IMR-90 (cell line): ENCODE measurements around the gene ALDH3A2. TPM values are rescaled to one million over a fixed set of nuclear protein-coding genes. Genes with fewer than 3 reads are reported as not detected.

Experiments
- ATAC-seq: fragments of 200-7000 bp; cut with Tn5 transposase; 2 replicates; pipeline ENCODE4 v1.9.1; 2020; ENCODE audit warnings: low read depth, mild to moderate bottlenecking, moderate library complexity
- BruUV-seq: library from RNA; stranded (reverse); fragments of 400-500 nt; replicated peaks from 2 replicates; lab custom pipeline; 2021; lab: Mats Ljungman, UMichigan
- CTCF ChIA-PET: fragments of 300-600 bp; formaldehyde crosslinking; extraction: SDS; loops from one replicate; lab custom pipeline; 2021; ENCODE audit warnings: antibody characterized with exemption; lab: Yijun Ruan, JAX
- POLR2A ChIA-PET: fragments of 300-600 bp; sonication (Branson Sonifier 250); formaldehyde crosslinking; loops from one replicate; lab custom pipeline; 2022; ENCODE audit warnings: antibody characterized with exemption; ENCODE audit not compliant: unreplicated experiment; lab: Charles Lee
- DNase-seq: peaks from one replicate; pipeline ENCODE4 v3.0.0; 2013
- H2AFZ ChIP-seq: replicated peaks from 2 replicates; pipeline ENCODE3; 2013; ENCODE audit warnings: low read length, mild to moderate bottlenecking; ENCODE audit not compliant: poor library complexity
- H2AK5ac ChIP-seq: 2 replicates; pipeline ENCODE4 v1.6.1; 2013; ENCODE audit warnings: low read depth, low read length, inconsistent platforms
- H2AK9ac ChIP-seq: replicated peaks from 2 replicates; pipeline ENCODE3; 2013; ENCODE audit warnings: mild to moderate bottlenecking, low read depth, low read length, moderate library complexity; ENCODE audit not compliant: poor library complexity
- H2BK120ac ChIP-seq: 2 replicates; pipeline ENCODE4 v1.6.1; 2013; ENCODE audit warnings: low read depth, low read length, inconsistent platforms
- H2BK15ac ChIP-seq: 3 replicates; pipeline ENCODE4 v1.6.1; 2013; ENCODE audit warnings: low read depth, low read length, inconsistent platforms
- H2BK20ac ChIP-seq: 2 replicates; pipeline ENCODE4 v1.6.1; 2013; ENCODE audit warnings: low read depth, mild to moderate bottlenecking, inconsistent platforms, low read length, moderate library complexity
- H2BK5ac ChIP-seq: 2 replicates; pipeline ENCODE4 v1.6.1; 2013; ENCODE audit warnings: mild to moderate bottlenecking, low read depth, low read length, inconsistent platforms; ENCODE audit not compliant: poor library complexity, severe bottlenecking
- H3K14ac ChIP-seq: replicated peaks from 2 replicates; pipeline ENCODE4 v1.6.1; 2013; ENCODE audit warnings: low read depth, low read length, inconsistent platforms
- H3K18ac ChIP-seq: 2 replicates; pipeline ENCODE4 v1.6.1; 2013; ENCODE audit warnings: low read depth, low read length, control low read depth
- H3K23ac ChIP-seq: 2 replicates; pipeline ENCODE4 v1.6.1; 2013; ENCODE audit warnings: low read depth, low read length, inconsistent platforms
- H3K27ac ChIP-seq: 2 replicates; pipeline ENCODE4 v1.5.1; 2013; ENCODE audit warnings: mild to moderate bottlenecking, control low read depth, low read length; ENCODE audit not compliant: insufficient read depth
- H3K27me3 ChIP-seq: 2 replicates; pipeline ENCODE4 v1.6.1; 2013; ENCODE audit warnings: low read length; ENCODE audit not compliant: control insufficient read depth, insufficient read depth
- H3K36me3 ChIP-seq: 2 replicates; pipeline ENCODE4 v1.6.1; 2013; ENCODE audit warnings: low read length, mixed read lengths; ENCODE audit not compliant: control insufficient read depth, insufficient read depth
- H3K4ac ChIP-seq: 2 replicates; pipeline ENCODE4 v1.6.1; 2013; ENCODE audit warnings: low read depth, low read length, inconsistent platforms
- H3K4me1 ChIP-seq: 2 replicates; pipeline ENCODE4 v1.6.1; 2013; ENCODE audit warnings: low read length, mixed read lengths; ENCODE audit not compliant: control insufficient read depth, insufficient read depth
- H3K4me2 ChIP-seq: 2 replicates; pipeline ENCODE4 v1.6.1; 2013; ENCODE audit warnings: low read depth, mild to moderate bottlenecking, control low read depth, low read length, moderate library complexity
- H3K4me3 ChIP-seq: 2 replicates; pipeline ENCODE4 v1.5.1; 2013; ENCODE audit warnings: low read depth, mild to moderate bottlenecking, control low read depth, low read length, moderate library complexity; ENCODE audit not compliant: insufficient read depth
- H3K56ac ChIP-seq: 2 replicates; pipeline ENCODE4 v1.6.1; 2013; ENCODE audit warnings: low read length, inconsistent platforms; ENCODE audit not compliant: insufficient read depth; ENCODE audit errors: extremely low read depth
- H3K79me1 ChIP-seq, 2 experiments: 2 replicates each; pipeline ENCODE4 v1.6.1; 2013; ENCODE audit warnings: low read length in 2 of 2, inconsistent platforms in 1 of 2, low read depth in 1 of 2
- H3K9ac ChIP-seq: 2 replicates; pipeline ENCODE4 v1.6.1; 2013; ENCODE audit warnings: low read depth, low read length, control low read depth
- H3K9me1 ChIP-seq: 2 replicates; pipeline ENCODE4 v1.6.1; 2013; ENCODE audit warnings: low read length, inconsistent platforms; ENCODE audit not compliant: insufficient read depth
- H3K9me3 ChIP-seq: 2 replicates; pipeline ENCODE4 v1.6.1; 2013; ENCODE audit warnings: low read length; ENCODE audit not compliant: control insufficient read depth, insufficient read depth
- H4K20me1 ChIP-seq: 2 replicates; pipeline ENCODE4 v1.6.1; 2013; ENCODE audit warnings: low read length, inconsistent platforms; ENCODE audit not compliant: insufficient read depth
- H4K5ac ChIP-seq: 2 replicates; pipeline ENCODE4 v1.6.1; 2013; ENCODE audit warnings: mild to moderate bottlenecking, low read depth, low read length, control low read depth
- H4K8ac ChIP-seq, 2 experiments: 2 replicates each; pipeline ENCODE4 v1.6.1; 2013; ENCODE audit warnings: low read depth in 2 of 2, low read length in 2 of 2, control low read depth in 1 of 2, inconsistent platforms in 1 of 2
- H4K91ac ChIP-seq: 2 replicates; pipeline ENCODE4 v1.6.1; 2013; ENCODE audit warnings: low read depth, low read length, inconsistent platforms; ENCODE audit not compliant: insufficient read depth
- CEBPB ChIP-seq: IDR thresholded peaks from 2 replicates; pipeline ENCODE4 v1.6.1; 2012; ENCODE audit warnings: low read depth, low read length, improper control_type of control experiment
- CHD1 ChIP-seq: IDR thresholded peaks from 2 replicates; pipeline ENCODE4 v1.6.1; 2012; ENCODE audit warnings: low read depth, low read length, improper control_type of control experiment
- CTCF ChIP-seq: conservative IDR thresholded peaks from 2 replicates; pipeline ENCODE4 v1.5.1; 2012; ENCODE audit warnings: mild to moderate bottlenecking, low read depth, low read length, improper control_type of control experiment
- NFE2L2 ChIP-seq: fragments of 150-350 bp; IDR thresholded peaks from 2 replicates; pipeline ENCODE4 v1.6.1; 2016; ENCODE audit warnings: low read depth, mild to moderate bottlenecking, low read length
- RCOR1 ChIP-seq: IDR thresholded peaks from 2 replicates; pipeline ENCODE4 v1.6.1; 2012; ENCODE audit warnings: mild to moderate bottlenecking, low read length, improper control_type of control experiment; ENCODE audit not compliant: insufficient replicate concordance
- WGBS, 2 experiments: methylation state at CpG; one replicate each; pipeline versions ENCODE4 v1.1.5 to v1.1.7; 2013; ENCODE audit warnings: missing lambda C conversion rate in 2 of 2; ENCODE audit not compliant: insufficient read length in 1 of 2; ENCODE audit errors: extremely low coverage in 2 of 2; 5-methylcytosine and 5-hydroxymethylcytosine counted together
- dilution Hi-C: fragments of 300-500 bp; cut with HindIII; formaldehyde crosslinking; loops from one replicate; pipeline ENCODE4 v1.14.3; 2018; ENCODE audit warnings: low sequenced_read_pairs; ENCODE audit not compliant: unreplicated experiment
- in situ Hi-C: fragments of 300-500 bp; cut with MboI; formaldehyde crosslinking; loops from 3 replicates; pipeline ENCODE4 v1.14.3; 2019; ENCODE audit warnings: low sequenced_read_pairs, inconsistent platforms, mixed read lengths
- intact Hi-C: fragments of 100-400 bp; cut with micrococcal nuclease; formaldehyde crosslinking; loops from 2 replicates; pipeline ENCODE4 v1.10.0; 2022
- polyA plus RNA-seq, 3 experiments: library from polyadenylated mRNA; depleted of rRNA; stranded (reverse); fragments of >200 nt; gene quantifications; 2 replicates each; pipeline ENCODE4 v1.2.3, GENCODE V29; 2012; ENCODE audit warnings: low replicate concordance in 1 of 3
- total RNA-seq: library from RNA; depleted of rRNA; stranded (reverse); fragments of >200 nt; gene quantifications from 2 replicates; pipeline ENCODE4 v1.2.3, GENCODE V29; 2012
- TF ChIP-seq, protein P1 (sequence below): fragments of 150-350 bp; IDR thresholded peaks from 2 replicates; pipeline ENCODE4 v1.6.1; 2017; ENCODE audit warnings: mild to moderate bottlenecking, antibody characterized with exemption, low read length, low read depth
- TF ChIP-seq, protein P2 (sequence below): fragments of 150-350 bp; IDR thresholded peaks from 2 replicates; pipeline ENCODE4 v1.6.1; 2016; ENCODE audit warnings: low read depth, mild to moderate bottlenecking, low read length, moderate library complexity, borderline replicate concordance

The ALDH3A2 gene
- total and polyA plus RNA-seq, 2 of the 4 experiments (the other 2 are of a cell fraction): 4.0 to 7.9 TPM

- DNase-seq: no peak
- Histone ChIP-seq H2BK15ac (no peak overlapping the region), H3K23ac (no peak overlapping the region), H4K8ac (no peak overlapping the region), H2BK5ac (no peak overlapping the region), H2AFZ (no peak overlapping the region), H3K9me3 (no peaks in the 10 kb centered on the region), H3K27me3 (peaks cover 4% of the 10 kb centered on the region), H3K56ac (no peak overlapping the region), H2BK20ac (no peak overlapping the region), H3K36me3 (peaks cover 2% of the 10 kb centered on the region; the same call in 1 of the 2 replicates), H2AK9ac (no peak overlapping the region), H3K79me1 (no peaks in the 10 kb centered on the region), H3K9me1 (no peaks in the 10 kb centered on the region), H2AK5ac (no peak overlapping the region), H2BK120ac (no peak overlapping the region), H3K9ac (no peak overlapping the region), H4K91ac (no peak overlapping the region), H4K5ac (no peak overlapping the region), H3K27ac (no peak overlapping the region), H3K18ac (no peak overlapping the region), H3K4ac (no peak overlapping the region), H3K4me3 (no peak overlapping the region), H3K4me1 (no peaks in the 10 kb centered on the region), H3K4me2 (no peak overlapping the region), H4K20me1 (no peaks in the 10 kb centered on the region), H3K14ac (no peak overlapping the region)
- CTCF ChIA-PET: interaction anchor here (1.0 to 1.6 kb wide), 2 partner anchors 11 to 12 kb away, joined by 3 read pairs; partner anchors contain the start of gene ALDH3A2
- no TSS peak for BruUV-seq
- POLR2A ChIA-PET: no interaction called here
- intact Hi-C loops (no loop called here), in situ Hi-C loops (no loop called here), dilution Hi-C loops (no loop called here)
- TF ChIP-seq CEBPB (no peak), NFE2L2 (no peak), CTCF (no peak), CHD1 (no peak), RCOR1 (no peak)
- TF ChIP-seq, protein P1, sequence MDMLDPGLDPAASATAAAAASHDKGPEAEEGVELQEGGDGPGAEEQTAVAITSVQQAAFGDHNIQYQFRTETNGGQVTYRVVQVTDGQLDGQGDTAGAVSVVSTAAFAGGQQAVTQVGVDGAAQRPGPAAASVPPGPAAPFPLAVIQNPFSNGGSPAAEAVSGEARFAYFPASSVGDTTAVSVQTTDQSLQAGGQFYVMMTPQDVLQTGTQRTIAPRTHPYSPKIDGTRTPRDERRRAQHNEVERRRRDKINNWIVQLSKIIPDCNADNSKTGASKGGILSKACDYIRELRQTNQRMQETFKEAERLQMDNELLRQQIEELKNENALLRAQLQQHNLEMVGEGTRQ: no peak
- TF ChIP-seq, protein P2, sequence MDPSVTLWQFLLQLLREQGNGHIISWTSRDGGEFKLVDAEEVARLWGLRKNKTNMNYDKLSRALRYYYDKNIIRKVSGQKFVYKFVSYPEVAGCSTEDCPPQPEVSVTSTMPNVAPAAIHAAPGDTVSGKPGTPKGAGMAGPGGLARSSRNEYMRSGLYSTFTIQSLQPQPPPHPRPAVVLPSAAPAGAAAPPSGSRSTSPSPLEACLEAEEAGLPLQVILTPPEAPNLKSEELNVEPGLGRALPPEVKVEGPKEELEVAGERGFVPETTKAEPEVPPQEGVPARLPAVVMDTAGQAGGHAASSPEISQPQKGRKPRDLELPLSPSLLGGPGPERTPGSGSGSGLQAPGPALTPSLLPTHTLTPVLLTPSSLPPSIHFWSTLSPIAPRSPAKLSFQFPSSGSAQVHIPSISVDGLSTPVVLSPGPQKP: no peak
- ATAC-seq: no peak
- WGBS, 2 experiments: 100% methylated on average over 4 of the region's 6 CpGs; no CpG with 5 or more reads in 1 of the 2 experiments
These were observed 11.8 kb downstream of the ALDH3A2 start for GRCh38 chr17:19660219-19660870.
